NCI-H128 (cell line): Measurements from ENCODE around the gene CYTIP.

Source experiments
- DNase-seq: peaks from one replicate; lab custom pipeline; 2025; ENCODE audit not compliant: unreplicated experiment; lab: John Stamatoyannopoulos, UW

CYTIP gene

GRCh38 chr2:157443795-157444640 lies at the start of gene CYTIP:
Gene CYTIP, minus strand, starts transcription at chr2:157444089. Its CDS starts 69 bp downstream, at chr2:157444020.
- DNase-seq, result no peak

GRCh38 chr2:157492189-157492773 lies 48.4 kb upstream of the CYTIP start:
- no peak for DNase-seq

DNA sequence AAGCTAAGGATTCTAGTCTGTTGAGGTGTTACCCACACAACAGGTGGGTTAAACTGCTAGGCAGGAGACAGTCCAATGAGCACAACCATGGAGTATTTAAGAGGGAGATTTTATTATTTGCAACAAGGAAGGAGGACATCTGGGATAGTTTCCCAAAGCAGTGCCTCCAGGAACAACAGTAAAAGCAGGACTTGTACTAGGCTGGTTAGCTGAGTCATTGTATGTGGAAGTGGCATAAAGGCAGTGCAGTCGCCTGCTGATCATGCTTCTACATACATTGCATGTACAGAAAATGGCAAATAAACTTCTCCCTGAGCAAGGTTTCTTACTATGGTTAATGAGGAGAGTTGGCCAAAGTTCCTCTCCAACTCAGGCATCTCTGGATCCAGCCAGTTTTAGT lies 46.1 kb upstream of the CYTIP start:
- no peak for DNase-seq

- DNase-seq, result no peak
These were observed 45.0 kb upstream of the CYTIP start for GRCh38 chr2:157488877-157489276.

DNA sequence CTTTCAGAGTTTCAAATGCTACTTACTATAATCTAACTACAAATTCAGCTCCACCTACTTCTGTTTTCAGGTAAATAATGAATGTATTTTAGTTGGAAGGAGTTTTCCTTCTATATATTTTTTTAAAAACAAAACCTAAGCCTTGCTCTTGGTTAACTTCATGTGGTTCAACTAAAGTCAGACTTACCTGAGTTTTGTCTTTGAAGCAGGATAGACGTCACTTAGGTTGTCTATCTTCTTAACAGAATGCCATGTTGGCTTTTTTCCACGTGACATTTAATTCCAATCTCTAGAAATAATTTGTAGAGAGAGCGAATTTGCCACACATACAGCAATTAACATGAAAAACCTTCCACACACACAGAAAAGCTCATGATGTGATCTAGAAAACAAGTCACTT lies 43.9 kb upstream of the CYTIP start:
- DNase-seq, result no peak

DNA sequence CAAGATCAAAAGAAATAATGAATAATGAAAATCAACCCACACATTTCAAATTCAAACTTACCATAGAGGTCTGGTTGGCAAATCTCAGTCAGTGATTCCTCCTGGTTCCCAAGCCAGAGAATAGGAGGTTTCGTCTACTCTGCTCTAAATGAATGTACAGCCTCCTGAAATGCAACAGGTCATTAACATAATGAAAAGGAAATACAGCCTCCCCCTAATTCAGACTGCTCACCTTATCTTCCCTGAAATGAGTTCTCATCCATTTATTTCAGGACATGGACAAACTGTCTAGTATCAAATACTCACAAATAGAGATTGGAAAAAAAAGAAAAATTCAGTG lies 43.4 kb upstream of the CYTIP start:
- DNase-seq, result no peak

DNA sequence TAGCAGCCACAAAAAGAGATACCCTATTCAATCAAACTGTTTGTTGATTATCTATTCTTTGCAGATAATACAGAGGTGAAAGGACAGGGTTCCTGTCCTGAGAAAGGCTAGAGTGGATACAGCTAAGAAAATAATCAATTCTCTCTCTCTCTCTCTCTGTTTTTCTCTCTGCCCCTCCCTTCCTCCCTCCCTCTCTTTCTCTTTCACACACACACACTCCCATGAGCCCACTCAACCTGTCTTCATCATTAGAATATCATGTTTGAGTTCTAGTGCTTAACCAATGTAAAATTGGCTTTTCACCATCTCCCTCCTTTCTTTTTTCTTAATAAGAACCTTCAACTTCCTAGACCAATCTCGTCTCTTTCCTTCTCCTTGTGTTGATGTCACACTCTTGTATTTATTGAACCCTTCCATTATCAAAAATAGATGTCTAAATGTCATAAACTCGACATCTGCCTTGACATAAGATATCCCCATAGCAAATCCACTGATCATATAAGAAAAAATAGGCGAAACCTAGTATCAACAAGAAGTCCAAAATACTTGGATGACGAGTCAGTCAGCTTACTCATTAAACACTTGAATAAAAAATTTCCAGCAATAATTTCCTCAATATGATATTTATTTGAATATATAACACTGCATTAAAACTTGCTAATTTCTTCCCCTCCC lies 42.8 kb upstream of the CYTIP start:
- no peak for DNase-seq

DNA sequence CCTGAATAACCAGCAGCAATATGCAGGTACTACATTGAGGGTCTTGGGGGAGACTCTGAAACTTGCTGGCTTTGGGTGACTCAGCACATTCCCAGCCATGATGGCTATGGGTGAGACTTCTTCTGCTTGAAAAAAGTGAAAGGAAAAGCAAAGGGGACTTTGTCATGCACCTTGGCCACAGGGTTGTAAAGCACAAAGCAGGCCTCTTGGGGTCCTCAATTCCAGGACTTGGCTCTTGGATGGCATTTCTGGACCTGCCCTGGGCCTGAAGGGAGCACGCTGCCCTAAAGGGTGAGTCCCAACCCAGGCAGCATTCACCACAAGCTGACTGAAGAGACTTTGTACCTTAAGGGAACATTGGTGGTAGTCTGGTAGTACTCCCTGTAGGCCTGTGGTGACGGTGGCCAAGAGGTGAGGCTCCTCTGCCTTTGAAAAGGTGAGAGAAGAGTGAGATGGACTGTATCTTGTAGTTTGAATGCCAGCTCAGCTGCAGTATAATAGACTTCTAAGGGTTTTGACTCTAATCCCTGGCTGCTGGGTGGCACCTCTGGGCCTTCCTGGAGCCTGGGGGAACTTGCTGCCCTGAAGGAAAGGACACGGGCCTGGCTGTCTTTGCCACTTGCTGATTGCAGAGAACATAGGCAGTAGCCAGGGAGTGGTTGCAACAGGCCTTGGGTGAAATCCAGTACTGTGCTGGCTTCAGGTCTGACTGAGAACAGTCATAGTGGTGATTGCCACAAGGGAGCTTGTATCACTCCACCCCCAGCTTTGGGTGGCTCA lies 36.5 kb upstream of the CYTIP start:
- DNase-seq, result no peak

DNA sequence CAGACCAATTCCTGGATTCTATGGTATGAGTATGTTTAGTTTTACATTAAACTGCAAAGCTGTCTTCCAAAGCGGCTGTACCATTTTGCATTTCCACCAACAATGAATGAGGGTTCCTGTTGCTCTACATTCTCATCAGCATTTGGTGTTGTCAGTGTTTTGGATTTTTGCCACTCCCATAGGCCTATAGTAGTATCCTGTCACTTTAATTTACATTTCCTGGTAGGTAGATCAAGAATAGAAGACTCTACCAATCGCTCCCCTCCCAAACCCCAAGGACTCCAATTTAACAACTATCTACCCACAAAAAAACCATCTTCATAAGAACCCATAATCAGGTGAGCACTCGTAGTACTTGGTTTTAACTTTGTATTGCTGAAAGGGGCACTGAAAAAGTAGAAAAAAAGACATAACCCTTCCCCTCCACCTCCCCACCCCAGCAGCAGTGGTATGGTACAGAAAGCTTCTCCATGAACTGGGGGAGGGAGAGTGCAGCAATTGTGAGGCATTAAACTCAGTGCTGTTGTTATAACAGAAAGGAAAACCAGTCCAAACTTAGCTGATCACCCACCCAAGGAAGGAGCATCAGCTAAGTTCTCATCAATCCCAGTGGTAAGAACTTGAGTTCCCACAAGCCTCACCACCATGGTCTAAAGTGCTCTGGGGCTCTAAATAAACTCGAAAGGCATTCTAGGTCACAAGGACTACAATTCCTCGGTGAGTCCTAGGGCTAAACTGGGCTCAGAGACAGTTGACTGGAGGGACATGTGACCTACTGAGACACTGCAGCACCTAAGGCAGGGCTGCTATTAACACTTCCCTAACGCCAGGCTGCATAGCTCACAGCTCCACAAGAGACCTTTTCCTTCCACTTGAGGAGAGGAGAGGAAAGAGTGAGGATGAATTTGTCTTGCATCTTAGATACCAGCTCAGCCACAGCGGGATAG lies 35.5 kb upstream of the CYTIP start:
- no peak for DNase-seq

DNA sequence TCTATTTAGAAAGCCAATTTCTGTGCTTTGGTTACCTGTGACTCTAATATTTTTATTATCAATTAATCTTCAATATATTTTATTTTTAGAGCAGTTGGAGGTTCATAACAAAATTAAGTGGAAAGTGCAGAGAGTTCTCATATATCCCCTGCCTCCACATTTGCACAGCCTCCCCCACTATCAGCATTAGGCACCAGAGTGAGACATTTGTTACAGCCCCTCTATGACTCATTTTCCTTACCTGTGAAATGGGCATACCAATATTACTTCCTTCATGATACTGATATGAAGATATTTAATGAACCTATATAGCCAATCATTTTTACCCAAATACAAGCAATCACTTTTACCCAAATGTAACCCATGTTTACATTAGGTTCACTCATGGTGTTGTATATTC lies 34.0 kb upstream of the CYTIP start:
- DNase-seq, result no peak

DNA sequence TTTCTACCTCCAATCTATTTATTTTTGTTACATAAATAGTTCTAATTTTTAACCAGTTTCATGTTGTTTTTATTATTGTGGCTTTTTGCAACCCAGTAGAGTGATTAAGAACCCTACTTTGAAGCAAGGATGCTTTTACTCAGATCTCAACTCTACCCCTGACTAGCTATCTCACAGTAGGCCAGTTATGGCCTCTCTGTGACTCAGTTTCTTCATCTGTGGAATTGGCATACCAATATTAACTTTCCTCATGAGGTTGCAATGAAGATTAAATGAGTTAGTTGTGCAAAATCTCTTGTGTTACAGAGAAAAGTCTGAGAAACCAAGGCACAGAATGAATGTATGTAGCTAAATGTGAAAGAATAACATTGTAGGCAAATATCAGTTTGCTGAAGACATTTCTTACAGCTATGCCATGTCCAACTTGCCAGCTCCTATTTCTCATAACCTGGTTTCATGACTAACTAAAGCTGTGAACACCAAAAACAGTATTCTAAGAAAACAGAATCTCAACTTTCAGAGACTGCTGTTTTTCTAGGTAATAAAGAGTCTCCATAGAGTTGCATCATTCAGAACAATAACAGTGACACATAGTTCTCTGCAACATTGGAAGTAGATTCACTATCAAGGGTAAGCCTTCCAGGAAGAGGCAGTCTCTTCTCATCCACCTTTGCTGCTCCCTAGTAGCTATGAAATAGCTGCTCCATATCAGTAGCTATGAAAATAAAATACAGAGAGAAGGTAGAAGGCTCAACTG lies 33.2 kb upstream of the CYTIP start:
- DNase-seq, result no peak

GRCh38 chr2:157475722-157476390 lies 32.0 kb upstream of the CYTIP start:
- no peak for DNase-seq

DNA sequence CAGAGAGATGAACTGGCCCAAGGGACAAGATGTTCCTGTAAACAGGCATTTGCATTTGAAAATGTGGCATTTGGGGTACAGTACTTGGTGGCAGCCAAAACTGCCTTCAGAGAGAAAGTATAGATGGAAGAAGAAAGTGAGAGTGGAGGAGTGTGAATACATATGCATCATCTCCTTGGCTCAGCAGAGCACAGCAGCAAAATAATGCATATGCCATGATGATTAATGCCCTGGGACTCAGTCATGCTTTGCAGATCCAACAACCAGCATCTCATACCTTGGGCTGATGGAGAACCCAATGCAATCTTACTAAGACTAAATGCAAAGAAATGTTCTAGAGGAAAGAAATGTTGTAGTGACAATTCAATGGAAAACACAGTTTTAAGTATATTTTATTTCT lies 29.7 kb upstream of the CYTIP start:
- DNase-seq, result no peak

DNA sequence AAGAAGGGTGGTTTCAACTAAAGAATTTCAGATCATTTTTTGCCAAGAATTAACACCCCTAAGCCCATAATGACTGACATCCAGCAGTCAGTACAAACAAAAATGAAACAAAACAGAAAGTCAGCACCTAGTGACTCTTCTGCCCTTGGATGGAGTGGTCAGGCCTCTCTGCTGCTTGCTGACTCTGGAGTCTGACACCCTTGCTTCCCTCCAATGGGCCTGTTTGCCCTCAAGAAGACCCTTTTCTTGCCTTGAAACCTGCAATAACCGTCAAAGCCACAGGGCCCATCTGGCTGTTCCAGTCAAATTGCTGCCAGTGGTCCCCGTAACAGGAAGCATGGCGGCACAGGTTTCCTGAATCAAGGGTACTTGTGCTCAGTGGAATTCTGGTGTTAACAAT lies 27.2 kb upstream of the CYTIP start:
- no peak for DNase-seq

- no peak for DNase-seq
These were observed 26.4 kb upstream of the CYTIP start for GRCh38 chr2:157470321-157470720.

DNA sequence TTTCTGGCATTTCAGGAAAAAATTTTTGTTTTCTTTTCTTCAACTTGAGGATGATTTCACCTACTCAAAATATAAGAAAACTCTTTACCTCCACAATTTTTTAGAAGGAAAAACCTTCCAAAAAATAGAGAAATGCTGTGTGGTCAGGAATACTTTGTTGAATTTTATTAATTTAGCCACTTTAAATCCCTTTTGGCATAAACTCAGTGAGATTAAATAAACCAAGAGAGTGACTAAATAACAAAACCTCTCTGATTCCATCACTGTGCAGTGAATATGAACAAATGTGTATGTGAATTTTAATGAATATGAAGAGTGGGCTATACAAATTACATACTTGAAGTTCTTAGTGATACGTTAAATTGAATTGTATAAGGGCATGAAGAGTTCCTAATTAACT lies 25.8 kb upstream of the CYTIP start:
- DNase-seq, result no peak

- DNase-seq, result no peak
These were observed 25.2 kb upstream of the CYTIP start for GRCh38 chr2:157468931-157469708.

GRCh38 chr2:157466764-157467163 lies 22.9 kb upstream of the CYTIP start:
- DNase-seq, result no peak
